ENCODE measurements around the gene CD59.

The CD59 gene

DNA sequence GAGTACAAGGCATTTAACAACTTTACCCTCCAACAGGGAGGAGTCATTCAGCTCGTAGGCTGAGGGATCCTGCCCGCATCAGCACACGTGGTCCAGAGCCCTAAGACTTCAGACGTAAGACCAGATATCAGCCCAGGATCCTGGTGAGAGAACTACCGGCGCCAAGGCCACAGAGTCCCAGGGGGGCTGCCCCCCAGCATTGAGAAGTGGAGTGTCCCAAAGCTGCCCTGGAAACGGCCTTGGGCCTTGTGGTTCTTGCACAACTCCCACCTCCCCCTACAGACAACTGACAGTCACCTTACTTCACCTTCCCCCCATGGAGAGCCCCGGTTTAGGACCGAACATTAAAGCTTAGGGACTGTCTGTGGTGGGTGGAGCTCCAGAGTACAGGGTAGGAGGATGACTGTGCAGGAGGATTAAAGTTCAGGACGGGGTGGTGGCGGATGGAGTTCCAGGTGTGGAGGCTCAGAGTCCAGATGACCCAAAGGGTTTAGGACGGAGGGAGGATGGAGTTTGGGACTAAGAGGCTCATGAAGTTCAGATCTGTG is 36.6 kb downstream of the CD59 start:
- Histone ChIP-seq H3K4me3 (no peak overlapping the region), H3K27ac (peak overlapping the region in 16 of 21 experiments; percentile 77 to 95 (median 86))

DNA sequence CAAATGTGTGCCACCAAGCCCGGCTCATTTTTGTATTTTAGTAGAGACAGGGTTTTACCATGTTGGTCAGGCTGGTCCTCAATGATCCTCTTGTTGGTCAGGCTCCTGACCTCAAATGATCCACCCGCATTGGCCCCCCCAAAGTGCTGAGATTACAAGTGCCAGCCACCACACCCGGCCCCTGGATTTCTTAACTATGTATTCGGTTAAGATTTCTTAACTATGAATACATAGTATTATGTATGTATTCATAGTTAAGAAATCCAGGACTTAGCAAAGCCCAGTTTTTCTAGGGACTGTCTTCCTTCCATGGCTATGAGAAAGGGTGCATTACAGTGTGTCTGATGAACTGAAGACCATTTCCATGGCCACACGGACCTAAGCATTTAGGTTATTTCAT is 37.3 kb downstream of the CD59 start:
- no peak overlapping the region for H3K4me3 ChIP-seq
- peak overlapping the region in 2 of 21 experiments; percentile 84 to 89 for H3K27ac ChIP-seq

DNA sequence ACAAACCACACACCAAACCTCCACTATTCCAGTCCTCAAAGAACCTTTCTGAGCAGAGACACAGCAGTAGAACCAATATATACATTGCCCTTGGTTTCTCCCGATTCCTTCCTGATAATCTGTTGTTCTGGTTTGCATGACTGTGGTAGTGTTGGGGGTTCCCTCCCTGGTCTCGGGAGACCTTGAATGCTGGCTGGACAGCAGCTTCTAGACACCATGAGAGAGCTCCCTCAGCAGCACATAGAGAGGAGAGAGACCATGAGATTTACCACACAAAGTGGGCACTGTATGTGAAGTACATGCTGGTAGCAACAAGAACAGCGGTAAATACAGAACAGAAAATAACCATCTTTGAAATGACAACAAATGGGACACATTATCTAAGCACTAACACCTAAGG is 38.2 kb downstream of the CD59 start:
- H3K4me3 ChIP-seq, result no peak overlapping the region
- peak overlapping the region in 2 of 21 experiments; percentile 1 to 47 for H3K27ac ChIP-seq

DNA sequence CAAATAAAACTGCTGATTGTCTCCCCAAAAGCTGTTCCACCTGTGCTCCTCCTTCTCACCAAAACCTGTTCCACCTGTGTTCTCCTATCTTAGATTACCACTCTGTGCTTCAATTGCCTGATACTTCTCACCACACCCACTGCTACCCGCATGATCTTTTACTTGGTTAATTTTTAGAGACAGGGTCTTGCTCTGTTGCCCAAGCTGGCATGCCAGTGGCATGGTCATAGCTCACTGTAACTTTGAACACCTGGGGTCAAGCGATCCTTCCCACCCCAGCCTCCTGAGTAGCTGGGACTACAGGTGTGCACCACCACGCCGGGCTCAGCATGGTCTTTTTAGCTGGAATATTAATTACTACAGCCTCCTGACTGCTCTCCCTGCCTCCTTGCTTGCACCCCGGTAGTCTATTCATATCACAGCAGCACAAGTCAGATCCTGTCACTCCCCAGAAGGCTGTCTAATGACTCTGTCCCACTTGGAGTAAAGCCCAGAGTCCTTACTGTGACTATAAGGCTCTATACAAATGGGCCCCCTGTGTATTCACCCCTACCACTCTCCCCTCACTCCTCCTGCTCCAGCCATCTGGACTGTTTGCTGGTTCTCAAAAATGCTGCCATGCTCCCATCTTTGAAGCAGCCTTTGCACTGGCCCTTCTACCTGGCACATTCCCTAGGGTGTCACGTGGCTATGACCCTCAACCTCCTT is 39.1 kb downstream of the CD59 start:
- H3K27ac ChIP-seq, result peak overlapping the region in 13 of 21 experiments; percentile 15 to 87 (median 58)

DNA sequence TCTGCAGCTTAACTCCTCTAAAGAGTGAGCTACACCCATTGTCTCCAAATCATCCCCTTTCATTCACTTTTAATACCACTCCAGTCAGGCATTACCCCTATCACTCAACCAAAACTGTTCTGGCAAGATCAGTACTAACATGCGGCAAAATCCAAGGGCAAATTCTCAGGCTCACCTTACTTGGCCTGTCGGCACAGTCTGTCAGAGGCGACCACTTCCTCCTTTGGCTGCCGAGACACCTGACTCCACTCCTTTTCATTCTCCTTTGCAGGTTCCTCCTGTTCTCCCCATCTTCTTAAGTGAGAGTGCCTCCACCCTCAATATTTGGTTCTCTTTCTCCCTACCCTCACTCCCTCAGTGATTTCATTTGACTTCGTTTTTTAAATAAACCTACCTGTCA is 39.8 kb downstream of the CD59 start:
- Histone ChIP-seq H3K27ac (peak overlapping the region in 15 of 21 experiments; percentile 15 to 87 (median 53)), H3K4me3 (no peak overlapping the region)

More for the DNA sequence above, 39.1 kb downstream of the CD59 start:
- no peak overlapping the region for H3K4me3 ChIP-seq

DNA sequence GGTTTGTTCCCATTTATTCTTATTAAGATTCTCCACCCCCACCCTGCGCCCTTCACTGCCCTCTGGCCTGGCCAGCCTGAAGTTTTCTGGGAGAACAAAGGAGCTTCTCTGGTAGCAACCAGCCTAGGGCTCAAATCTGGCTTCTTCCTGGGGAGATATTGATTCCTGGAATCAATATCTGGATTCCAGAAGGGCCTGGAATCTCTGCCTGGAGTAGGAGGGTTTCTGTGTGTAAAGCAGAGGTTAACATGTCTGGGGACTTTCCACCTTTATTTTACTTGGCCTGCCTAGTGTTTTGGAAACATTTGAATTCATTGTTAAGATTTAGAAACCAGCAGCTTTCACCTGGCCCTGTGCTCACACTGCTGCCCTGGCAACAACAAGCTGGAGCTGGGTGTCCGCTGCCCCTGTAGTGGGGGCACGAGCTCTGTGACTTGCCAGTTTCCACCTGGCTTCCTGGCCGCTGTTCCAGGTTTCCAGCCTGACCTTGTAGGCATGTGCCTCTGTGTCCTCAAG is 41.1 kb downstream of the CD59 start:
- H3K4me3 ChIP-seq, result peak overlapping the region in 1 of 7 experiments; percentile 7
- H3K27ac ChIP-seq, result peak overlapping the region in 16 of 21 experiments; percentile 15 to 87 (median 60)

DNA sequence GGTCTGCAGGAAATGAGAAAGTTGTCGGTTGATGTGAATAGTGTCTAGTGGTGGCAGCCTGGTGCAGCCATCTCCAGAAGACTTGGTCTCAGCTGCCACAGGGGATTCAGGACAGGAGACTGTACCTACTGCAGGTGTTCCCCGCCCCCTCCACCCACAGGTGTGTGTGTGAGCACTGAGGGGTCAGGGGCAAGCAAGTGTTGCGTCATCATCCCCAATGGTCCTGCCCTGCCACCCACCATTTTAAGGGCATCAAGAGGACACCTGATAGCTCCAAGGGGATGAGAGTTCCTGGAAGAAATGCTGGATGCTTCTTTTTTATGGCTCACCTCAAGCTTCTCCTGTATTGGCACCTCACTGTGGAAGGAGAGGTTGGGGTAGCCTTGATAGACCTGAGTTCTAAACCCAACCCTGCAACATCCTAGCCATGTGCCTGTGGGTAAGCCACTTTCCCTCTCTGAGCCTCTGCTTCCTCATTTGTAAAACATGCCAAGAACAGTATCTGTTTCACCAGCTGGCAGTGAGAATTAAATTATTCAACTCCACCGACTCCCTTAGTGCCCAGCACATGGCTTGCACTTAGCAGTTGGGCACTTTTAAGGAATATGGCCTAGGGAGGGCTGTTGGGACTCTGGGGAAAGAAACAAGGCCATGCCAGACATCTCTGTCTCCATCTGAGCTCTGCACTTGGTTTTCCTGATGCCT is 41.7 kb downstream of the CD59 start:
- peak overlapping the region in 16 of 21 experiments; percentile 15 to 87 (median 60) for H3K27ac ChIP-seq
- no peak overlapping the region for H3K4me3 ChIP-seq

DNA sequence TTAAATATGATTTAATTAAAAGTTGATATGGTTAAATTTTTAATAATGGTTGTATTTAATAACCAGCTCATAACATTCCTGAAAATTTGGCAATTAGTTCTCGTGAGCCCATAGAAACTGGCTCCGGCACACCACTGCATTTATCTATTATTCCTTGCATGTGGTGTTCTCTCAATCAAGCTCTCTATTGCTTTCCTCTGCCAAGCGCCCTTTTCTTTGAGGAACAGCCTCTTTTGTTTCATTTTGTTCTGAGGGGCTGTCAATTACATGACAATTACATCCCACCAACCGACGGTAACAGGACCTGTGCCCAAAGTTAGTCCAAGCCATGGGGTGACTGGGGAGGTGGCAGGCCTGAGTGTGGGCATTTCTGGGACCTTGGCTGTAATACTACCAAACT is 43.7 kb downstream of the CD59 start:
- Histone ChIP-seq H3K4me3 (no peak overlapping the region), H3K27ac (peak overlapping the region in 20 of 21 experiments; percentile 11 to 95 (median 85))

DNA sequence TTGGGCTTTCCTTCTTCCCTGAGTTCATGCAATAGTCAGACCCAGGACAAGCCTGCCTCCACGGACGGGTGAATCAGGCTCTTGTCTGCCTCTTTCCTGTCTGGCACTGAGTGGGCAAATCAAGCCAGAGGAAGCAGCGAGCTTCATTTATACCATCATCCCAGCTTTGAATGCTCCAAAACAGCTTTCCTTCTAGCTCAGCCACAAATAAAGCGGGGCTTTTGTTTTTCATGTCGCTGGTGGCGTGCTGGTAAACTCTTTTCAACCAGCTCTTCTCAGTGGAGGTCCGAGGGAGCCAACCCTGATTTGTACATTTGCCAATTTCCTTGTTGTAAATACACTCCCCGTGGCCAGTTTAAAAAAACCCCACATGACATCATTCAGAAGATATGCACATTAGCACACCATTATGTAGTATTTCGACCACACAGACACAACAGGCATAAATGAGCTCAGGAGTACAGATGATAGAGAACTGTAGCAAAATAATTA is 44.2 kb downstream of the CD59 start:
- Histone ChIP-seq H3K27ac (peak overlapping the region in 20 of 21 experiments; percentile 71 to 95 (median 86)), H3K4me3 (no peak overlapping the region)

DNA sequence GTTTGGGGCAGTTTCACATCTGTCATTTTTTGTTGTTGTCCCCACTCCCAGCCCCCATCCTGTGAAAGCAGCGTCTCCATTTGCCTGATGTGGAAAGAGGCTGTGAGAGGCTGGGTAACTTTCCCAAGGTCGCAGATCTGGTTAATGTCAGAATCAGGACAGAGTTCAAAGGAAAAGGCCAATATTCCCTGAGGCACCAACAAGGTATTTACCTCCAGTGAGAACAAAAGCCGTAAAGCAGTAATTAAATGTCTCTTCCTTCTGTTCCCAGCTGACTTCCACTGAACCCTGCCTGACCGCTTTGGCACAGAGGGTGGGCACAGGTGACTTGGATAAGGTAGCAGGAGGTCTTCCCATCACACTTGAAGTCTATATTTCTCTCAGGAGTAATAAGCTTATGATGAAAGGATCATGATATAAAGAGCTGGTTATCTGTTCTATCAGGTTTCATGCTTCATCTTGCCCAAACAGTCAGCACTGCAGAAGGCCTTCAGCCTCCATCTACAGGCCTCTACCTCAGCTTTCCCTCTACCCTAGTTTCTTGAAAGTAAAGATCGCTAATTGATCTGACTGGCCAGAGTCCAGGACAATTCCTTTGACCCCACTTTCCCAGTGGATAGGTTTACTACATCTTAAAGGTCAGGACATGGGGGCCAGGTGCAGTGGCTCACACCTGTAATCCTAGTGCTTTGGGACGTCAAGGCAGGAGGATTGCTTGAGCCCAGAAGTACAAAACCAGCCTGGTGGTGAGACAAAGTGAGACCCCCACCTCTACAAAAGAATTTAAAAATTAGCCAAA is 45.0 kb downstream of the CD59 start:
- Histone ChIP-seq H3K4me3 (no peak overlapping the region), H3K27ac (peak overlapping the region; percentile 46 to 95 (median 86))

DNA sequence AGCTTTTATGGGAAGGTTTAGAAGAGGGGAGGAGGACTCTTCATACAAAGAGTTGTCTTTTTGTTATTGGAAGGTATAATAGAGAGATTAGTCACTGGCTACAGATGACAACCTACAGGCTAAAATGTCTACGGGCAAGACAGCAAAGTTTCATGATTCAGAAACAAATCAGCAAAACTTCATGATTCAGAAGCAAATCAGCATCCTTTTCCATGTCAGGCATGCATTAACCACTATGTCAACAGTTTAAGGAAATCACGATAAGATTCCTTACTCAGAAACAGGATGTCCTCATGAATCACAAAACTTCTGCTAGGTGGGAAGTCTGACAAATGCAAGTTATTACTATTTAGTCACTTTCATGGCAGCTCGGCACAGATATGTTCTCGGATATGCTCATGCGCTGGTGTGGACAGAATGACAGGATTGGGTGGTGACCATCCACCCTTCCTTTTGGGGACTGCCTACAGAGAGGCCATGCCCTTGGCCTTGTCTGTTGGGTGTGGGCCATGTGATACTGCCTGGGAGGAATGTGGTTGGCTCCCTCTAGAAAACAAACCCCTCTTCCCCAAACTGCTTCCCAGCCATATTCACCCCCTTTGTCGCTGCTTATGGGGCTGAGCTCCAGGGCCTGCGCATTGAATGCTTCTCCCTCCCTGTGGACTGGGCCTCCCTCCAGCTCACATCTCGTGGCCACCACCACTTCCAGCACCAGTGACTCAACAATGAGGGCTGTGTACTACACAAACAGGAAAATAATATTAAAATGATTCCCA is 45.7 kb downstream of the CD59 start:
- Histone ChIP-seq H3K27ac (peak overlapping the region in 20 of 21 experiments; percentile 71 to 95 (median 86)), H3K4me3 (no peak overlapping the region)

DNA sequence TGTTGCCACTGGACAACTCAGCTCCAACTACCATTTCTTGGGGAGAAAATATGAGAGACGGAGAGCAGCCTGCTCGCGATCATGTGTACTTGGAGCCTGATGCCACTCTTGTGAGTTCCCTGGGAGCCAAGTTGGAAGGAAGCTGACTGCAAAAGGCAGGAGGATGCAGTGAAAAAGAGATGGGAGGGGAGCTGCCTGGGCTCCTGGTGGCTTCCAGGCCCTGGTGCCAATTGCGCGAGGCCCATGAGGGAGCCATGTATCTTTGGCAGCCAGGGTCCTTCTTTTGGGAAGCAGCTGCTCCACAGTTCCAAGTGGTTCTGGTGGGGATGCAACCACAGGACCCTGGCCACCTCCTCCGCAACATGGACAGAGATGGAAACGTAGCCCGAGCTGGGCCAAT is 46.7 kb downstream of the CD59 start:
- no peak overlapping the region for H3K4me3 ChIP-seq
- peak overlapping the region; percentile 27 to 95 (median 85) for H3K27ac ChIP-seq

DNA sequence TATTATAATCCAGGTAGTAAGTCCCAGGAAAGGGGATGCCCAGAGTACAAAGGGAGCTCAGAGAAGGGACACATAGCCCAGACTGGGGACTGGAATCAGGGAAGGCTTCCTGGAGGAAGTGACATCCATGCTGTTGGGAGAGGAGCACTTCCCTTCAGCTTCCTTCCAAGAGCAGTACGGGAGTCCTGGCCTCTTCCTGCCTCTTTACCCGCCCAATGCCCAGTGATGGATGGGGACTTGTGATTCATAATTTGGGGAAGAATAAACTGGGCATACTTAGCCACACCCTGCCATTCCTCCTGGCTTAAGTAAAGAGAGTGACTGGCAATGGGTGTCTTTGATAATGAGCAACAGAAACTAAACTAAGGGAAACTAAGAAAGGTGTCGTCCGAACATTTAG is 47.1 kb downstream of the CD59 start:
- Histone ChIP-seq H3K27ac (peak overlapping the region in 18 of 21 experiments; percentile 74 to 95 (median 86)), H3K4me3 (no peak overlapping the region)

DNA sequence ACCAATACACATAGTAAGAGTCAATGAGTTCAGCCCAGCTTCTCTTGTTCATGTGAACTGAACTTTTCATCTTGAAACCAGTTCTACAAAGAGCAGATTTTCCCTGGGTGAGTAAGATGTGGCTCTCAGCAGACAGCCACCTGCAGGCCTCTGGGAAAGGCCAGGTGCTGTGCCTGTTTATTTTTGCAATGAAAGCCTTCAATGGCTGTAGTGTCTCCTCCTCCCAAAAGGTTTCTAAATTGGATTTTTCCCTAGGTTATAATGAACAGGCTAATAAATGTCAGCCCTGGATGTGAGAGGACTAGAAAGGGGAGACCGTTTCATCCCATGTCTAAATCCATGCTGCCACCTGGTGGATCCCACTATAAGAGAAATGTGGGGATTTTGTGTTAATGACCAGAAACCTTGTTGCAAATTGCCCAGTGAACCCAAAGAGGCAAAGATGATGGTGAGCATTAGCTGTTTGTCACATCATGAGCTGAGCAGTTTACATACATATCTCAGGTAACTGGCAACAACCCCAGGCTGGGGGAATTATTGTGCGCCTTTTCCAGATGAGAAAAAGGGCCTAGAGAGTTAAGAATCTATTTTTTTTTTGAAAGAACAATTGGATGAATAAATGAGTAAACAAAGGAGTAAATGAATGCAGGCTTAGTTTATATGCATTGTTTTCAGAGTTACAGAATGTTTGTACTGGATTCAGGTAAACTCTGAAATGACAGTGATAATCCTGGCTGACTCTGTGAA is 48.3 kb downstream of the CD59 start:
- Histone ChIP-seq H3K27ac (peak overlapping the region in 2 of 21 experiments; percentile 86 to 87), H3K4me3 (no peak overlapping the region)

DNA sequence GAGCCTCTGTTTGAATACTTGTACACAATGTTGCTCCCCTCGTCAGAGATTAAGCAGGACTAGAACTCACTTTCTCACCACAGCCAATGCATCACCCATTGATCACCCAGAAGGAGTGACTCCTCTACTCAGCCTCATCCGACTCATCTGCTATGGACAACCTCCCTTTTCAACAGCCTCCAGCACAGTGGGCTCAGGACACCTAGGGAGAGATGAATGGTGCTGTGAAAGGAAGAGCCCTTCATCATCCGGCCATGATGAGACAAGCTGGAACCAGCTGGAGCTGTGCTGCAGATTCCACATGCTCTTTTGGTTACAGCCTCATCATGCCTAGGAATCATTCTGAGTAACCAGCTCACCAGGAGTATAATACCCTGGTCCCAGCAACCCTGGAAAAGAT is 51.1 kb downstream of the CD59 start:
- Histone ChIP-seq H3K27ac (no peak overlapping the region), H3K4me3 (no peak overlapping the region)

DNA sequence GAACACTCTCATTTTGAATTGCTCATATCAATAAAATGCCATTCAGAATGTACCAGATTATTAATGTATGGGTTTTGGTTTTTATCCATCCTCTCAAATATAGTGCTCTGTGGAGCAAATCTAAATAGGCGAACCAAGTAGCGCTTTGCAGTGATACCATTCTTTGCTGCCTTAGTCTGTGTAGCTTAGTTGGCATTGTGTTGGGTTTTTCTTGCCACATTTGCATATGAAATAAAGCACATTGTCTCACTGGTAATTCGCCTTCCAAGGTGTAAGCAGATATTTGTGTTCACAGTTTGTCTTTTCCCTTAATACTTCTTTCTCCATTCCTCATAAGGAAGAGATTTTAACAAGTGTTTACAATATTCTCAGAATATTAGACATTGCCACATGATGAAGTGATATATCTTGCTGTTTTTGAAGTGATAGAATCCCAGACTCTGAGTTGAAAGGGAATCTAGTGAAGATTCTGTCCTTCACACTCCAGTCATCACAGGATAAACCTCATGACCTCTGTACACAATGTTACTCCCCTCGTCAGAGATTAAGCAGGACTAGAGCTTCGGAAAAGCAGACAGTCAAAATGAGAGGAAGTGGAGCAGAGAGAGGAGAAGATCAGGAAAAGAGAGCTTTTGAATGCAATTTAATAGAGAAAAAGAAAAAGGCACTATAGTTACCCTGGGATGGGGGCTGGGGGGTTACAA is 52.1 kb downstream of the CD59 start:
- no peak overlapping the region for H3K27ac ChIP-seq
- H3K4me3 ChIP-seq, result no peak overlapping the region

DNA sequence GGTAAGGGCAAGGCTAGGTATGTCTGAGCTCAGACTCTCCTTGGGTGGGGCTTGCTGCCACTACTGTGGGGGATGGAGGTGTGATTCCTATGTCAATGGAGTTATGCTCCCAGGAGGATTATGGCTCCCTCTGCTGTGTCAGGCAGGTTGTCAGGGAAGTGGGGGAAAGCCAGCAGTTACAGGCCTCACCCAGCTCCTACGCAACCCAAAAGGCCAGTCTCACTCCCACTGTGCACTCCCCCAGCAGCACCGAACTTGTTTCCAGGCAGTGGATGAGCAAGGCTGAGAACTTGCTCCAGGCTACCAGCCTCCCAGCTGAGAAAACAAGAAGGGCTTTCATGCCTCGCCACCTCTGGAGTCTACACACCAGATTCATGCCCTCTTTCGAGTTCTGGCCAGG is 53.8 kb downstream of the CD59 start:
- peak overlapping the region in 5 of 21 experiments; percentile 6 to 58 (median 16) for H3K27ac ChIP-seq
- H3K4me3 ChIP-seq, result no peak overlapping the region

Measured in skin epidermis (tissue), 12 donors.